ENCODE results near the gene YBX2. TPM values are rescaled to one million over a fixed set of nuclear protein-coding genes. Genes with fewer than 3 reads are reported as not detected.
"Not testable (repeated sequence)": the region's sequence is repeated elsewhere in the genome, so short reads cannot be mapped to it uniquely, and the experiment has no call there.

YBX2 gene
- total RNA-seq, 1 donor from 2014 or later, result 0.33 TPM

DNA sequence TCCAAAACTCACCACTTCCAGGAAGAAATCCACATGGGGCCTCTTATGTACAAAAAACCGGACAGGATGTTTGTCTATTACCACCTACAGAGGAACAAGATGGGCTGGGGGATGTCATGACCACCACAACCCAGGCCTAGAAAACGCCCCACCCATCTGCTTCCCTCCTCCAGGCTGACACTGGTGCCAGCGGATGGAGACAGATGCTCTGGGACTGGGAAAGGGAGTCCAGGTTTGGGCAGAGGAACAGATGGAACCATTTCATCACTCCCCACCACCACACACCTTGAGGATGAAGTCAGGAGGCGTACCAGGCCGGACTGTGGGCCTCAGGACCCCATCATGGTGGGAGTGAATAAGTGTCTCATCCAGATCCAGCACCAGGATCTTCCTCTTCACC, 47.7 kb downstream of the YBX2 start:
- intact Hi-C loops (cut with micrococcal nuclease), result no loop called here
- Mint-ChIP-seq H3K36me3 (ENCODE audit: low read depth) (peaks cover 39% of the 10 kb centered on the region), H3K4me1 (peaks cover 45% of the 10 kb centered on the region), H3K4me3 (no peak overlapping the region), H3K27ac (peak overlapping the region; percentile 20), H3K27me3 (no peaks in the 10 kb centered on the region), H3K9me3 (no peaks in the 10 kb centered on the region)
- no peak for DNase-seq

- intact Hi-C loops (cut with micrococcal nuclease), result loop anchor here (1.0 to 2.0 kb wide), 2 partner anchors 8 to 71 kb away; partner anchors contain the start of genes ELP5 and GPS2
- H3K9me3 Mint-ChIP-seq, H3K27ac Mint-ChIP-seq, H3K27me3 Mint-ChIP-seq, DNase-seq: not testable (repeated sequence)
- H3K36me3 Mint-ChIP-seq (ENCODE audit: low read depth), result peaks cover 45% of the 10 kb centered on the region
- H3K4me1 Mint-ChIP-seq, result peaks cover 47% of the 10 kb centered on the region
- peak overlapping the region; percentile 85 for H3K4me3 Mint-ChIP-seq
These were observed 50.6 kb downstream of the YBX2 start for GRCh38 chr17:7243838-7244237.

GRCh38 chr17:7243453-7243729, 51.0 kb downstream of the YBX2 start:
- intact Hi-C loops (cut with micrococcal nuclease), result loop anchor here (1.0 to 2.0 kb wide), 2 partner anchors 9 to 71 kb away; partner anchors contain the start of genes ELP5 and GPS2
- peaks cover 43% of the 10 kb centered on the region for H3K4me1 Mint-ChIP-seq
- no peak for DNase-seq
- H3K27ac Mint-ChIP-seq, result peak overlapping the region; percentile 82
- peak overlapping the region; percentile 85 for H3K4me3 Mint-ChIP-seq
- no peaks in the 10 kb centered on the region for H3K9me3 Mint-ChIP-seq
- H3K36me3 Mint-ChIP-seq (ENCODE audit: low read depth), result peaks cover 46% of the 10 kb centered on the region
- H3K27me3 Mint-ChIP-seq, result no peaks in the 10 kb centered on the region

- peak; percentile 98 for DNase-seq
- H3K36me3 Mint-ChIP-seq (ENCODE audit: low read depth), result peaks cover 46% of the 10 kb centered on the region
- H3K9me3 Mint-ChIP-seq, result no peaks in the 10 kb centered on the region
- H3K4me3 Mint-ChIP-seq, result peak overlapping the region; percentile 85
- intact Hi-C loops (cut with micrococcal nuclease), result loop anchor here (1.0 to 2.0 kb wide), 2 partner anchors 9 to 72 kb away; partner anchors contain the start of genes ELP5 and GPS2
- H3K4me1 Mint-ChIP-seq, result peaks cover 42% of the 10 kb centered on the region
- no peaks in the 10 kb centered on the region for H3K27me3 Mint-ChIP-seq
- peak overlapping the region; percentile 91 for H3K27ac Mint-ChIP-seq
These were observed 51.6 kb downstream of the YBX2 start for GRCh38 chr17:7242717-7243452.

DNA sequence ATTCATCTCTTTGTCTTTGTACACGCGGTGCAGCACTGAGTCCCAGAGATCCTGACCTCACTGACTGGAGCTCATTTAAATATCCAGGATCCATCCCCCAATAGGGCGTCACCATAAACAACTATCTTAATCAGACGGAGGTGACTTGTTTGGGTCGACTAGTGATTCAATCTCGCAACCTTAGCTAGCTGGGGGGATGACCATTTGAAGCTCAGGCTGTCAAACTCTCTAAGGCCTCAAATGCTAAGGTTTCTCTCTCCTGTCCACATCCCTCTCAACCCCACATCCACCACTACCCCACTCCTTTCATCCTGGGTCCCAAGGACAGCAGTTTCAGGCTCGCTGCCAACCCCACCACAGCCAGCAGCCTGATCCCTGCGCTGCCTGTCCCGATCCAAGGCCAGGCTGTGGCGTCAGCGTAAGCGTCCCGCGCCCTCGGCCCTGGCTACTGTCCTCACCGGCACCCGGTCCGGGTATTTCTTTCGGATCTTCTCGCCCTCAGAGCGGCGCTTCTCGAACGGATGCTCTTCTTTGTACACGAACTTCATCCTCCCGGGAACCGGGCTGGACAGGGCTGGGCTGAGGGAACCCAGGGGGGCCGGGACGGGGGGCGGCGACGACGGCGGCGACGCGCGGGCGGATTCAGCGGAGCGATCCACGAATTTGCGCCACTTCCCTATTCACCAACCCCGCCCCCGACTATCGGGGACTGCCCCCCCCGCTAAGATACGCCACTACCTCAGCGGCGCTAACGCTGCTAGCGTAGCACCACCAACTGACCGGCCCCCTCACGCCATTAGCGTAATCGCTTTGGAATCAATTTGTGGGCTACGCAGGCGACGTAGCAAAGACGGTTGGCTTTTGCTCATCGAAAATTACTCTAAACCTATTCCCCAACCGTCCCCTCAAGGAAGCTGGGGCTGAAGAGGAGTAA, 52.4 kb downstream of the YBX2 start, which contains the start of gene GABARAP:
Gene GABARAP (minus strand): TSS at position 667 of the 934 bp plus-strand sequence. CDS start 119 bp downstream, at position 548.
- H3K36me3 Mint-ChIP-seq (ENCODE audit: low read depth), result peaks cover 48% of the 10 kb centered on the region
- peak within 1 kb of the TSS; percentile 91 for H3K27ac Mint-ChIP-seq

GRCh38 chr17:7241090-7241733, 53.2 kb downstream of the YBX2 start:
- no peak for DNase-seq
- Mint-ChIP-seq H3K4me1 (peaks cover 43% of the 10 kb centered on the region), H3K9me3 (no peaks in the 10 kb centered on the region), H3K27me3 (no peaks in the 10 kb centered on the region), H3K36me3 (ENCODE audit: low read depth) (peaks cover 47% of the 10 kb centered on the region), H3K4me3 (peak overlapping the region; percentile 85), H3K27ac (peak overlapping the region; percentile 91)
- intact Hi-C loops (cut with micrococcal nuclease), result no loop called here

More for the DNA sequence above, 52.4 kb downstream of the YBX2 start, which contains the start of gene GABARAP:
- intact Hi-C loops (cut with micrococcal nuclease), result loop anchor here (2.0 kb wide), 1 partner anchor 73 kb away; the partner anchor contains the start of gene GPS2
- peaks cover 45% of the 10 kb centered on the region for H3K4me1 Mint-ChIP-seq
- peak; percentile 97 for DNase-seq
- no peaks in the 10 kb centered on the region for H3K9me3 Mint-ChIP-seq
- no peaks in the 10 kb centered on the region for H3K27me3 Mint-ChIP-seq
- peak within 1 kb of the TSS; percentile 85 for H3K4me3 Mint-ChIP-seq

DNA sequence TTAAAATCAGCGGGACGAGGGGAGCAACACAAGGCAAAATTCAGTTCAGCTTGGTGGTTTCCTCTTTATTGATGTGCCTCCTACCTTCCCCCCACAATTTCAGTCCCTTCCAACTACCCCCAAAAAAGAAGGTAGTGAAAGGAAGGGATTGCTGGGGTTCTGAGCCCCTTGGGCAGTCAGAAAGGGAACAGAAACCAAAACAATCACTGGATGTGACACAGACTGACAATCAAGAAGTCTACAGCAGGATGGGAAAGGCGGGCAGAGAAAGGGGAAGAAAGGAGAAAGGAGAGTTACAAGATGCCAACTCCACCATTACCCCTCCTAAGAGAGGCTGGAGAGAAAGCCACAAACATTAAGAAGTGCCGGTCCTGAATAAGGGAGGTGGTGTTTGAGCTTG, 54.1 kb downstream of the YBX2 start:
- peak overlapping the region; percentile 95 for H3K27ac Mint-ChIP-seq
- H3K27me3 Mint-ChIP-seq, result no peaks in the 10 kb centered on the region
- peak overlapping the region; percentile 99 for H3K4me3 Mint-ChIP-seq
- peaks cover 50% of the 10 kb centered on the region for H3K4me1 Mint-ChIP-seq
- DNase-seq, result no peak
- peaks cover 50% of the 10 kb centered on the region for H3K36me3 Mint-ChIP-seq (ENCODE audit: low read depth)
- intact Hi-C loops (cut with micrococcal nuclease), result no loop called here
- H3K9me3 Mint-ChIP-seq, result no peaks in the 10 kb centered on the region

DNA sequence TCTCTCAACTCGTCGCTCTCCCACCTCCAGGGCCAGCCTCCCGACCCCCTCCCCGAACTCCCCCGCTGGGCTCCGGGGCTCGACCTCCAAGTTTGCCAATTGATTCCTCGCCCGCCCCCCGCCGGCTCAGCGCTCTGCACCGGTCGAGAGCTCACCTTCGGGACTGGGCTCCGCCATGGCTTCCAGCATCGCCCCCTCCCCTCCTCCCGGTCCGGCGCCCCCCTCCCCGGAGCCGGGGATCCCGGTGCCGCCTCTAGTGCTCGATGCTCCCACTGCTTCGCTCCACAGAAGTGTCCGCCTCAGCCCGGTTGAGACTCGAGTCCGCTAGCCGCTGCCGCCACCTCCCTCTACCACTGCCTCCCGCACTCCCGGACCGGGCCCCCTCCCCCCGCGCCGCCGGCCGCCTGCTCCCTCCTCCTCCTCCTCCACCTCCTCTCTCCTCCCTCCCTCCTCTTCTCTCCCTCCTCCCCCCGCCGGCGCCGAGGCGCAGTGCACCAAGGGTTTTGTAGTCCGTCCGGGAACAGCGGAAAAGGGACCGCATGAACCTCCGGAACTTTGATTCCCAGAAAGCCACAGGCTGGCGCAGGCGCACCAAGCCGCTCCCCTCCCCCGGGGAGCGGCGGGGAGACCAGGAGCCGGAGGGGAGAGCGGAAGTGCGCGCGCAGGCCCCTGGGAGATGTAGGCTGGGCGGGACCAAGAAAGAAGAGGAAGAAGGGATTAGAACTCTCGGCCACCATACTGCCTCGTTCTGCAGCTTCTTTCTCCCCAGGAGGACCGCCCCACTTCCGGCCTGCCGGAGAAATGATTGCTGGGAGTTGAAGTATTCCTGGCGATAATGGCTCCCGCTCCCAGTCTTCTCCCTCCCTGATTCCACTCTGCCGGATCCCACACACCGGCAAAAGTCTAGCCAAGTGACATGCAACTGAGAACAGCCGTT, 55.1 kb downstream of the YBX2 start, which contains the start of gene PHF23:
Gene PHF23 (minus strand): TSS at position 367 of the 937 bp plus-strand sequence. CDS start 178 bp downstream, at position 189.
- Mint-ChIP-seq H3K36me3 (ENCODE audit: low read depth) (peaks cover 54% of the 10 kb centered on the region), H3K27me3 (peaks cover 2% of the 10 kb centered on the region), H3K9me3 (no peaks in the 10 kb centered on the region), H3K27ac (peak within 1 kb of the TSS; percentile 95), H3K4me1 (peaks cover 59% of the 10 kb centered on the region), H3K4me3 (peak within 1 kb of the TSS; percentile 99)
- DNase-seq, result peak; percentile 99
- intact Hi-C loops (cut with micrococcal nuclease), result loop anchor here (1.0 to 10.0 kb wide), 5 partner anchors 13 to 915 kb away; partner anchors contain the start of genes EIF5A, ELP5 and PER1

DNA sequence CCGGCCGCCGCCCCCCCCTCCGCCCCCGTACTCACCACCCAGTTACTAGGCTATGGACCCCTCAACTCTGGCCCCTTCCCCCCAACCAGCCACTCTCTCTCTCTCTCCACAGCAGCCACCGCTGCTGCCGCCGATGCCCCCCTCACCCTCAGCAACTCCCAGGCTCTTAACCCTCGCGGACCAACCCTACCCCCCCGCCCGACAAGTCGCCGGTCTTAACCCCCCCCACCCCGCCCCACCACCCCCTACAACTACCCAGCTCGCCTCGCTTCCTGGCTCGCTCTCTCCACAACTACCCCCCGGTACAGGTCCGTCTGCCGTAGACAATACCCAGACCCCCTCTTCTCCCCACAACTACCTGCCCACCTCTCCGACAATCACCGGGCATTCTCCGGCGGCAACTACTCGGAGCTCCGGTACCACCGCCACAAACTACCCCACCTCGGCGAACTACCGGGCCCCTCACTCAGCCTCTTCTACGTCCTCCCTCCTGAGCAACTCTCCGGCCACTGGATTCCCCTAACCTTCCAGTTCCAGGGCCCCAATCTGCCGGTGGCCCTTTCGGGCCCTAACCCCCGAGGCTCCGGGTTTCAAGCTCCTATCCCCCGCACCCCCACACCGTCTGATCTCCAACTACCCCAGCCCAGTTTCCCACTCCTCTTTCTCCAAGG, 55.9 kb downstream of the YBX2 start:
- DNase-seq, result peak; percentile 76
- intact Hi-C loops (cut with micrococcal nuclease), result loop anchor here (1.0 to 10.0 kb wide), 5 partner anchors 14 to 916 kb away; partner anchors contain the start of genes EIF5A, ELP5 and PER1
- peak overlapping the region; percentile 95 for H3K27ac Mint-ChIP-seq
- peaks cover 2% of the 10 kb centered on the region for H3K27me3 Mint-ChIP-seq
- peaks cover 53% of the 10 kb centered on the region for H3K36me3 Mint-ChIP-seq (ENCODE audit: low read depth)
- H3K4me3 Mint-ChIP-seq, result peak overlapping the region; percentile 99
- H3K9me3 Mint-ChIP-seq, result no peaks in the 10 kb centered on the region
- H3K4me1 Mint-ChIP-seq, result peaks cover 62% of the 10 kb centered on the region
